Measurements from ENCODE around the gene SYNPR. TPM values are rescaled to one million over a fixed set of nuclear protein-coding genes. Genes with fewer than 3 reads are reported as not detected.

SYNPR gene
- total RNA-seq, 1 donor from 2014 or later, result not detected

DNA sequence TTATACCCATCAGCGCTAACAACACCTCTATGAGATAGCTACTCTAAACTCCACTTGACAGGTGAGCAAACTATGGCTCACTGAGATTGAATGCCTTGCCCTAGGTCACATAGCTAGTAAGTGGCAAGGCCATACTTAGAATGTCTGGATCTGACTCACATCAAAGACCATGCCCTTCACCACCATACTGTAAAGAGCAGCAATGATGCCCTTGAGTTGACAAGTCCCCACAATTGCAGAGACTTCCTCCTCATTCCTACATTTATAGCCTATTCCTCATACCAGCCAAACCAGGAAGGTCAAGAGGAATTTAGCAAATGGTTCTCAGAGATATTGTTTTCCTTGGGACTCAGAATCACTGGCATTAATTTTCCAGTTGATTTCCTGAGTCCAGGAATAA is 216.5 kb downstream of the SYNPR start:
- no peak for DNase-seq (ENCODE audit: extremely low spot score, unreplicated experiment)
- H3K27me3 Mint-ChIP-seq (ENCODE audit: unreplicated experiment), result no peaks in the 10 kb centered on the region
- H3K27ac Mint-ChIP-seq (ENCODE audit: unreplicated experiment), result no peak overlapping the region
- H3K4me3 Mint-ChIP-seq (ENCODE audit: unreplicated experiment), result no peak overlapping the region
- H3K36me3 Mint-ChIP-seq (ENCODE audit: unreplicated experiment), result no peaks in the 10 kb centered on the region
- H3K9me3 Mint-ChIP-seq (ENCODE audit: unreplicated experiment), result no peaks in the 10 kb centered on the region
- H3K4me1 Mint-ChIP-seq (ENCODE audit: unreplicated experiment), result no peaks in the 10 kb centered on the region
- TF ChIP-seq, protein P1, sequence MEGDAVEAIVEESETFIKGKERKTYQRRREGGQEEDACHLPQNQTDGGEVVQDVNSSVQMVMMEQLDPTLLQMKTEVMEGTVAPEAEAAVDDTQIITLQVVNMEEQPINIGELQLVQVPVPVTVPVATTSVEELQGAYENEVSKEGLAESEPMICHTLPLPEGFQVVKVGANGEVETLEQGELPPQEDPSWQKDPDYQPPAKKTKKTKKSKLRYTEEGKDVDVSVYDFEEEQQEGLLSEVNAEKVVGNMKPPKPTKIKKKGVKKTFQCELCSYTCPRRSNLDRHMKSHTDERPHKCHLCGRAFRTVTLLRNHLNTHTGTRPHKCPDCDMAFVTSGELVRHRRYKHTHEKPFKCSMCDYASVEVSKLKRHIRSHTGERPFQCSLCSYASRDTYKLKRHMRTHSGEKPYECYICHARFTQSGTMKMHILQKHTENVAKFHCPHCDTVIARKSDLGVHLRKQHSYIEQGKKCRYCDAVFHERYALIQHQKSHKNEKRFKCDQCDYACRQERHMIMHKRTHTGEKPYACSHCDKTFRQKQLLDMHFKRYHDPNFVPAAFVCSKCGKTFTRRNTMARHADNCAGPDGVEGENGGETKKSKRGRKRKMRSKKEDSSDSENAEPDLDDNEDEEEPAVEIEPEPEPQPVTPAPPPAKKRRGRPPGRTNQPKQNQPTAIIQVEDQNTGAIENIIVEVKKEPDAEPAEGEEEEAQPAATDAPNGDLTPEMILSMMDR (IDR thresholded peaks at IDR 0.05), result no peak

DNA sequence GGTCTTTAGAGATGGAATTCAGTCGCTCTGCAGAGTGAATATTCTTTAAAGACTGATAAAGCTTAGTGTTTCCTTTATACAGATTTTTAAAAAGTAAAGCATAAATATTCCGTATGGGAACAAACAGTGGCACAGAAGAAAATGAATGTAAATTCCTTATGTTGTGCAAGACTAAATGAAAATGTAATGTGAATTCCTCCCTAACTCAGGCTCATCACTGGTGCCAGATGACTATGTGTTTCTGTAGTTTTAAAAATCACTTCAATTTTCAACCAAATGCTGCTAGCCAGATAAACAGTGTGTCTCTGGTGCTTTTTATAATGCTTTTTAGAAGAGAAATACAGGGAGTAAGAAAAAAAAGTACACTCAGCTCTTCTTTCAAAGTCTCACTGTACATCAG is 219.5 kb downstream of the SYNPR start:
- no peaks in the 10 kb centered on the region for H3K27me3 Mint-ChIP-seq (ENCODE audit: unreplicated experiment)

DNA sequence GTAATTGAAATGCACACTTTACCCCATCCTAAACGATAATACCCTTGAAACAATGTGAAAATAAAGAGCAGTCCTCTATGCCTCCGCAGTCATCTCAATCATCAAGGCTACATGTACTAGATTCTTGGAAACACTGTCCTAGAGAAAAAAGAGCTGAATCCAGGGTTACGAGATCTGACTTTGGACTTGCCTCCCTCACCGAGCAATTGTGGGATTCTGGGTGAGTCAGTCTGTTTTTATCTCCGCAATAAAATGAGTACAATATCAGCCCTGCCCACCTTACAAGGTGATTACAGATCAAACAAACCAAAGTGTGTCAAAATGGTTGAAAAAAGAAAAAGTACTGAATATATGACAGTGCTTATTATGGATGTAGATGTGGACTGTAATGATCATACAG is 222.1 kb downstream of the SYNPR start:
- Mint-ChIP-seq H3K9me3 (ENCODE audit: unreplicated experiment) (no peaks in the 10 kb centered on the region), H3K27me3 (ENCODE audit: unreplicated experiment) (no peaks in the 10 kb centered on the region)
- TF ChIP-seq, protein P1 (IDR thresholded peaks at IDR 0.05), result no peak

More for the DNA sequence above, 219.5 kb downstream of the SYNPR start:
- DNase-seq (ENCODE audit: extremely low spot score, unreplicated experiment), result no peak
- Mint-ChIP-seq H3K4me3 (ENCODE audit: unreplicated experiment) (no peak overlapping the region), H3K27ac (ENCODE audit: unreplicated experiment) (no peak overlapping the region), H3K36me3 (ENCODE audit: unreplicated experiment) (no peaks in the 10 kb centered on the region), H3K4me1 (ENCODE audit: unreplicated experiment) (no peaks in the 10 kb centered on the region), H3K9me3 (ENCODE audit: unreplicated experiment) (no peaks in the 10 kb centered on the region)
- TF ChIP-seq, protein P1 (IDR thresholded peaks at IDR 0.05), result no peak

DNA sequence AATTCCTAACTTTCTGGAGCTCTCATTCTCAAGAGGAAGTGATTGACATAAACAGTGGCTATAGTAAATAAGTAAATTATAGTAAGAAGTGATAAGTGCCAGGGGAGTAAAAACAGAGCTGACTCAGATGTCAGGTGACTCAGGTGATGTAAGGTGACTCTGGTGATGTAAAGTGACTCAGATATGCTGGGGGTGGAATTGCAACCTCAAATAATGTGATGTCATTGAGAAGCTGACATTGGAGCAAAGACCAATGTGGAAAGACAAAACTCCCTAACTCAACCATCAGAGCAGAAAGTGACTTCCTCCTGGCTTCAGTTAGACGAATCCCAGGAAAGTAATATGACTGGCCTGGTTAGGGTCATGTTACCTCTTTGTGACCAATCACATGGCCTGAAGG is 230.2 kb downstream of the SYNPR start:
- no peaks in the 10 kb centered on the region for H3K9me3 Mint-ChIP-seq (ENCODE audit: unreplicated experiment)
- no peak overlapping the region for H3K27ac Mint-ChIP-seq (ENCODE audit: unreplicated experiment)
- DNase-seq (ENCODE audit: extremely low spot score, unreplicated experiment), result no peak
- no peak overlapping the region for H3K4me3 Mint-ChIP-seq (ENCODE audit: unreplicated experiment)
- no peaks in the 10 kb centered on the region for H3K27me3 Mint-ChIP-seq (ENCODE audit: unreplicated experiment)
- TF ChIP-seq, protein P1 (IDR thresholded peaks at IDR 0.05), result no peak
- no peaks in the 10 kb centered on the region for H3K4me1 Mint-ChIP-seq (ENCODE audit: unreplicated experiment)
- no peaks in the 10 kb centered on the region for H3K36me3 Mint-ChIP-seq (ENCODE audit: unreplicated experiment)

More for the DNA sequence above, 222.1 kb downstream of the SYNPR start:
- Mint-ChIP-seq H3K36me3 (ENCODE audit: unreplicated experiment) (no peaks in the 10 kb centered on the region), H3K4me3 (ENCODE audit: unreplicated experiment) (no peak overlapping the region), H3K4me1 (ENCODE audit: unreplicated experiment) (no peaks in the 10 kb centered on the region), H3K27ac (ENCODE audit: unreplicated experiment) (no peak overlapping the region)
- DNase-seq (ENCODE audit: extremely low spot score, unreplicated experiment), result no peak

DNA sequence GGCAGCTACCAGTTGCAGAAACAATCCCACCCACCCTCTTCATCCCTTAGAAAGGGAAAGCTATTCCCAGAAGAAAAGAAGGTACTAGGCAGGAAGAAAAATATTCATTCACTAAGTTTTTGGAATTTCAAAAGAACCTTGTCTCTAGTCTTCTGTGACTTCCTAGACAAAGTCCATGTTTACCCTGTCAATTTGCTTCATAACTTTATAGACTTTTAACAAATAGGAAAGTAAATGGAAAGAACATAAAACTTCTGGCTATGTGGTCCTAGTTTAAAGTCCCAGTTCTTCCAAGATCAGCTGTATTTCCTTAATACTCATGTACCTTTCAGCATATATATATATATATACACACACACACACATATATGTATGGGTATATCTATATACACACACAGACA is 230.7 kb downstream of the SYNPR start:
- Mint-ChIP-seq H3K27me3 (ENCODE audit: unreplicated experiment) (no peaks in the 10 kb centered on the region), H3K36me3 (ENCODE audit: unreplicated experiment) (no peaks in the 10 kb centered on the region), H3K4me1 (ENCODE audit: unreplicated experiment) (no peaks in the 10 kb centered on the region), H3K4me3 (ENCODE audit: unreplicated experiment) (no peak overlapping the region), H3K27ac (ENCODE audit: unreplicated experiment) (no peak overlapping the region), H3K9me3 (ENCODE audit: unreplicated experiment) (no peaks in the 10 kb centered on the region)
- no peak for DNase-seq (ENCODE audit: extremely low spot score, unreplicated experiment)
- TF ChIP-seq, protein P1 (IDR thresholded peaks at IDR 0.05), result no peak

Measured in osteocyte (in vitro differentiated cells).